ENCODE data around the gene SLC16A7.

DNA sequence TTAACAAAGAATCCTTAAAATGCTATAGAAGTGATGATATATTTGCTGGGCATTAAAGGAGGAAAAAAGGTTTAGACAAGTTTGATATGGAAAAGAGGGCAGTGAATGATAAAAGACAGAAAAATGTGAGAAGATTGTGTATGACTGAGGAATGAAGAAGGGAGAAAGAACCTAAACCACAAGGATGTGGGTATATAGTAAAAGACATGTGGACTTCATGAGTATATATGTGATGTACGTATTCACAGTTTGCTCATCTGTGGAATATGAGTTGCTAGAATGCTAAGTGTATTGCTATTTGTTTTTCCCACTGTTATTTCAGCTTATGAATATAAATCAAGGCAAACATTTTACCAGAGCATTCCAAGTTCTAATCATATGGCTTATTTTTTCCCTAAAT is 2.1 kb upstream of the SLC16A7 start:
- TF ChIP-seq POLR2AphosphoS5 (IDR thresholded peaks at IDR 0.05): no peak
- TF ChIP-seq POLR2A (IDR thresholded peaks at IDR 0.05): no peak
